Measurements from ENCODE around the gene HSPG2.

The HSPG2 gene

DNA sequence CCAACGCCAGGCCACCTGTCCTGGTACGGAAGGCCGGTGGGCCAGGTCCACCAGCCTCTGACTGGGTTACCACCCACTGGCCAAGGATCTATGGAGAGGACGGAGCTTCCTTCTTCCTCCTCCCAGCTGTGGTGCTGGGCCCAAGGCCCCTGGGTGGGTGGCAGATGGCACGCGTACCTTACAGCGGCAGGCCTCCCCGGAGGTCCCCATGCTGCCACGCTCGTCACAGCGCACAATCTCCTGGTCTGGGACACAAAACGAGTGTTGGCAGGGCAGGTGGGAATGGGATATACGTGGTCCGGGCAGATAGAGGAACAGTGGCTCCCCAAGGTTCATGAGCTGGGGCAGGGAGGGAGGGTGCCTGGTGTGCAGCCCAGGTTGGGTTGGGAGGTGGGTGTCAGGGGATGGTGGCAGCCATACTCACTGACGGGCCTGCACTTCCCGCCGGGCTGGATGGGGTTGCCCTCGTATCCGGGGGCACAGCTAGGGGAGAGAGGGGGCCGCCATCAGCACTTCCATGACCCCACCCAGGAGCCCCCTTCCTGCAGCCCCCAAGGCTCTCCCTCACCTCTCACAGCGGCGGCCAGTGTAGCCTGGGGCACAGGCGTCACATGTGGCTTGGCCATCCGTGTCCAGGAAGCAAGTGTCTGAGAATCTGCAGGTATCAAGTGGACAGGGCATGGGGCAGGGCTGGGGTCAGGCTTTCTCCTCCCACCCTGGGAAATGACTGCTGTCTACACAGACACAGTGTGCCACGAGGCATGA lies 58.9 kb downstream of the HSPG2 start:
- DNase-seq: no peak

DNA sequence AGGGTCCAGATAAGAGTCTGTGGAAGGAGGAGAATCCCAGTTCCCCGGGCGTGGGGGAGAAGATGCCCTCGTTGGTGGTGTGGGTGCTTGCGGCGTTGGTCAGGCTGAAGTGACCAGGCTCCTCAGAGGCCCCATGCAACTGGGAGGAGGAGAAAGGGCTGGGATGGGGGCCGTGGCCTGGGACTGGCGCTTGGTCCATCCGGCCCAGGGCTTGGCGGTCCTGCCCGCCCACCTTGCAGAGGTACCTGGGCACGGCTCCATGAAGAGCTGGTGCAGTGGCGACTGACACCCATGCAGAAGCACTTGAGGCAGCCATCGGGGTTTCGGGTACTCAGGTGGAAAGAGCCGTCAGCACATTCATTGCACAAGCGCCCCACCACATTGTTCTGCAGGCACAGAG lies 60.8 kb downstream of the HSPG2 start:
- no peak for DNase-seq

DNA sequence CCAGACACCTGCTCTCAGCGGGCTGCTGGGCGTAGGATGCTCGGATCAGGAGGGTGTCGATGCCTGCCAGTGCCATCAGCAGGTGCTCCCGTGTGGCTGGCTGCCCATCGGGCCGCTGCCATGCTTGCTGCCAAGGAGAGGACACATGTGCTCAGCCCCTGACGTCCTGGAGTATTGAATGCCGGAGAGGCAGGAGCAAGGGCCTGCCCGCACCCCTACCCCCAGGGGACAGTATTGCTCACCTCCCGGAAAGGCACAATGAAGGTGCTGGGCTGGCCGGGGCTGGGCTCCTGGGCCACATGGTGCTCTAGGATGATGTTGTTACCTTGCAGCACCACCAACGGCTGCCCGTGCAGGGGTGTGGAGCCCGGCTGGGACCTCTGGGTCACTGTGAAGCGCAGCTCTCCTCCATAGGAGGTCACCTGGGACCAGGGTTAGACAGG lies 61.5 kb downstream of the HSPG2 start:
- no peak for DNase-seq

GRCh38 chr1:21874778-21875547 lies 62.1 kb downstream of the HSPG2 start:
- DNase-seq: no peak

GRCh38 chr1:21874328-21874727 lies 62.8 kb downstream of the HSPG2 start:
- DNase-seq: no peak

- no peak for DNase-seq
Measured at GRCh38 chr1:21873761-21874160, 63.3 kb downstream of the HSPG2 start.

GRCh38 chr1:21873174-21873573 lies 63.9 kb downstream of the HSPG2 start:
- no peak for DNase-seq

DNA sequence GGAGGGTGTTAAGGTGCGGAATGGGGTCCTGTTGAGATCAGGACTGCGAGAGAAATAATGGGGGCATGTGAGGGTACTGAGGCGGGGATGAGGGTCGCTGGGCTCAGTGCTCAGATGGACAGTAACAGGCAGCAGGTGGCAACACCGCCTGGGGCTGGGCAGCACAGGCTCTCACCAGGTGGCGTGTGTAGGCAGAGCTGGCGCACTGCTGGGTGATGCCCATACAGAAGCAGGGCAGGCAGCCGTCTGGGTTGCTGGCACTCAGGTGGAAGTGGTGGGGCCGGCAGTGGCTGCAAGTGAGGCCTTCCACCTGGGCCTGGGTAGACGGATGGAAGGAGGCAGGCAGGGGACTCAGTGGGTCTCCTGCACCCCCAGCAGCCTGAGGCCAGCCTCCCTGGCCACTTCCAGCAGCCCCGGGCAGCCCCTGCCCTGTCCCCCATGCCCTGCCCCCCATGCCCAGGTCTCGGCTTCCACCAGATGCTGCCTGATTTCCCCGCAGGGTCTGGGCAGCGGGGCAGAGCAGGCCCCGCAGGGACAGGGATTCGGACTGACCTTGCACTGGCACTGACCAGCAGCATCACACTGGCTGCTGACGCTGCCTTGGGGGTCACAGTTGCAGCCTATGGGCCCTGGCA lies 64.5 kb downstream of the HSPG2 start:
- no peak for DNase-seq

GRCh38 chr1:21871943-21872342 lies 65.2 kb downstream of the HSPG2 start:
- DNase-seq: no peak

DNA sequence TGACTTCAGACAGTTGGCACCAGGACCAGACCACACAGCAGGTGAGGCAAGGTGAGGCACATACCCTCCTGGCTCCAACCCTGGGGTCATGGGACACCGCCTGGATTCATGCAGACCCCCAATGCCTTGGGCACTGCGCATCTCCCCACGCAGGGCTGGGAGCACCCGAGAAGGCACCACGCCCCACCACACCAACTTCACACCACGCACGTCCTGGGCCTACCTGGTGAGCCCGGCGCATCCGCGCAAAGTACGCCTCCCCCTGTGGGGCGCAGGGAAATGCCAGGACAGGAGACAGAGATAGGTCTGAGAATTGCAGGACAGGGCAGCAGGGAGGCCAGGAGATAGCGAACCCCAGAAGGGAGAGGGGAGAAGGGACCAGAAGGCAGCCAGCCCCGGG lies 66.5 kb downstream of the HSPG2 start:
- no peak for DNase-seq

DNA sequence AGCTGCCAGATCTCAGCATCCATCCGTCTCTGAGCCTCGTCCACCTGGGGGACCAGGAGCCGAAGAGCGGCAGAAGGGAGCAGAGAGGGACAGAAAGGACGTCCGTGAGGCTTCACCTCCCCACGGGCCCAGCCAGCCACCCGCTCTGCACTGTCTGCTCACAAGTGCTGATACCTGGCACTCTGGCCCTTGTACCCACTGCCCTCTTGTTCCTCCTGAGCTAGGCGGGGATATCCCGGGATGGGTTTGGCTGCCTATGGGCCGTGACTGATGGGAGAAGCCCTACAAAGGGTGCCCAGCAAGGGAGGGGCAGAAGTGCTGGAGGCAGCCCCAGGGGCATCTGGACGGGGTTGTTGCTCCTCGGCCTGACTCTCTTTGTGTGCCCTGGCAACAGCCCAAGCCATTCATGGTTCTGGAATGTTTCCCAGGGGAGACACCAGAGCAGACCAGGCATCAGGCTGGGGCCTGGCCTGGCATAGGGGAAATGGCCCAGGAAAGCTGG lies 67.4 kb downstream of the HSPG2 start:
- DNase-seq: no peak

- DNase-seq: no peak
Measured at GRCh38 chr1:21868941-21869454, 68.1 kb downstream of the HSPG2 start.

- no peak for DNase-seq
Measured at GRCh38 chr1:21868482-21868881, 68.6 kb downstream of the HSPG2 start.

DNA sequence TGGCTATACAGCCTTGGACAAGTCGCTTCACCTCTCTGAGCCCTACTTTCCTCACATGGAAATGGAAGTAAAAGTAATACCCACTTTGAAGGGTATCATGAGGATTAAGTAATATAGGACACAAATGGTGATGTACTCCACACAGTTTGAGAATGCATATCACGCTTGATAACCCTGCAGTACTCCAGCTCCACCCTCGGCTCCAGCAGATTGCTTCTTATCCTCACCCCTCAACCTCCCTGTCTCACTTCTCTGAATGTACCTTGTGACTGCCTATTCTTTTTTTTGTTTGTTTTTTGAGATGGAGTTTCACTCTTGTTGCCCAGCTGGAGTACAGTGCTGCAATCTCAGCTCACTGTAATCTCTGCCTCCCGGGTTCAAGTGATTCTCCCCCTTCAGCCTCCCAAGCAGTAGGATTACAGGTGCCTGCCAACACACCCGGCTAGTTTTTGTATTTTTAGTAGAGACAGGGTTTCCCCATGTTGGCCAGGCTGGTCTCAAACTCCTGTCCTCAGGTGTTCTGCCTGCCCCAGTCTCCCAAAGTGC lies 69.6 kb downstream of the HSPG2 start:
- no peak for DNase-seq

DNA sequence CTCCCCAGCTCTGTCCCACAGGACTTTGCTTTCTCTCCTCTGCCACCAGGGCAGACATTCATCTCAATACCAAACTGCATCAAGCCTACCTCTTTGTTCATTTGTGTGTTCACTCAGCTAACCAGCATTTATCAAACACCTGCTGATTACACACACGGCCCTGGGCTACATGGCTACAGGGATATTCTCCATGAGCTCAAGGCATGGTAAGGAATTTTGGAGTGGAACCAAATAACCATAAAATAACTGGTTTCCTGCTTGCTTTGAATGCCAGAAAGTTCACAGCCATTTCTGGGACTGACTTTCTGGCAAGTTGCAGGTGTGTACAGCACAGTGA lies 70.4 kb downstream of the HSPG2 start:
- no peak for DNase-seq

DNA sequence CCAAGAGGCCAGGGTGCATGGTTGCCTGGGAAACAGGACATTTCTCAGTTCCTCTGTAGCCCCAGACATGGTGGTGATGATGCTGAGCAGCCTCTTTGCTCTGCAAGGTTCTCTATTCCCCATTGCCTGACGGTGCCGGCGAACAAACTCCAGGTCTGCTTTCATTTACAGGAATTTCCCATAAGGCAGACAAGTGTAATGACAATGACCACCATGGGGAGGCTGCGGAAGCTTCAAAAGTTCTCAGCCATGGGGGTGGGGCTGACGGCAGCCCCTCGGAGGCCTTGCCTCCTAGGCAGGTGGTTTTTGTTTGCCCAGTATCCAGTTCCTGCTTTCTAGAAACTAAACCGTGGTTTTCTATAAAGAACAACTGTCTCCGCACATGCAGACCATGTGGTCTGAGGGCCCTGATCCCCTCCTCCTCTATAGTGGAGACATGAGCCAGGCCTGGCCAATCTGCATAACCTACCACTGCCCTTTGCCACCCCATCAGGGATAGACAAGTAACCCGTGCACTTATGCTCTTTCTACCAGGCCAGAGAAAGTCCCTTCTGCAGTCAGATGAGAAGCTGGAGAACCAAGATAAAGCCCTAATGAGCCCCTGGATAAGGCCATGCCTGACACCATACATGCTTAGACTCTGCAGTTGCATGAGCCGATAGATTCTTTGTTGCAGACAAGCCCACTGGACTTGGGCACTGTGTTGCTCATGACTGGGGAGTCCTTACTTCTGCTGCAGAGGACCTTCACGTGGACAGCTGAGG lies 71.0 kb downstream of the HSPG2 start:
- no peak for DNase-seq

DNA sequence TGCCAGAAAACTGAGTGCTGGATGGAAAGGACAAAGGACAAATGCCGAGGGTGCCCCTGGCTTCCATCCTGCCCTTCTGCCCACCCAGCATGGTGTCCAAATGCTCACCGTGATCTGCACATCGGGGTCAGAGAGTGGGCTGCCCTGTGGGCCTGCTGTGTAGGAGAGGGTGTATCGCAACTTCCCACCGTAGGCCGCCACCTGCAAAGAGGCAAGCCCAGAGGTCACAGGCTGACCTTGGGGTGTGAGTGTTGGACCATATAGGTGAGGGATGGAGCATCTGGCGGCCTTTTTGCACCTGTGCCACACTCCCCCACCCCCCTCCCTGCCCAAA lies 71.5 kb downstream of the HSPG2 start:
- DNase-seq: no peak

GRCh38 chr1:21864730-21865129 lies 72.4 kb downstream of the HSPG2 start:
- DNase-seq: no peak

DNA sequence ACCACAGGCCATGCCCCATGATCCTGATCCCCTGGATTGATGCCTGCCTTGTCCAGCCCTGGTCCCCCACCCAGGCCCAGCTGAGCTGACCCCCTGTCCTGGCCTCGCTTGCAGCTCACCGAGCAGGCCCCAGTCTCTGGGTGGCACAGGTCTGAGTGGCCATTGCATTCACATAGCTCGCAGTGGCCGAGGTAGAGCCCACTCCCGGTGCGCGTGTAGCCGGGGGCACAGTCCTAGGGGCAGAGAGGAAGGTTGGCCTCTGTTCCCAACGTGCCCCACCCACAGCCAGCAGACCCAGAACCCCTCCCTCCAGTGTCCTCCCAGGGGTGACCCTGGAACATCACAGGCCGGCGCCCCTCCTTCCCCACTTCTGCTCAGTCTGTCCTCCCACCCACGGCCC lies 73.1 kb downstream of the HSPG2 start:
- no peak for DNase-seq

DNA sequence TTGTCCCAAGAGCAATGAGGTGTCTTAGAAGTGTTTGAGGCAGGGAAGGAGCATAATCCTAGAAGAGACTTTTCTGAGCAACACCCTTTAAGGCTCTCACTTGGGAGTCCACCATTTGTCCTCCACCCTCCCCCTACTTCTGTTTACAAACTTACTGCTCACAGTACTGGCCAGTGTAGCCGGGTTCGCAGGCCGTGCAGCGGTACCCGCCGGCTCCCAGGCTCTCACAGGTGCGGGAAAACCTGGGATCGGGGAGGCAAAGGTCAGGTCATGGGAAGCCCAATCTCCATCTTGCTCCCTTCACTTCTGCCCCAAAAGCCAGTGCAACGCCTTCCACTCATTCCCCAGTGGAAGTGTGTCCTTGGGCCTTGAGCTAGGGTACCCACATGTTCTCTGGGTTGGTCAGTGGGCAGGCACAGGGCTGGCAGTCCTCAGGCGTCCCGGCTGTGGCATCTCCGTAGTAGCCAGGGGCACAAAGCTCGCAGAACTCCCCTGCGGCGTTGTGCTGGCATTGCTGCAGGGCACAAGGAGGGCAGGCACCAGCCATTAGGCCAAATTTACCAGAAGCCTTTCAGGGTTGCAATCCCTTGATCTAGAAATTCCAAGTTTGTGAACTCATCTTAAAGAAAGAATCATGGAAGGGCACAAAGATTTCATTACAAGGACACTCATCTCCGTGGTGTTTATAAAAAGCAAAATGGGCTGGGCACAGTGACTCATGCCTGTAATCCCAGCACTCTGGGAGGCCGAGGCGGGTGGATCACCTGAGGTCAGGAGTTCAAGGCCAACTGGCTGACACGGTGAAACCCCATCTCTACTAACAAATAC lies 75.3 kb downstream of the HSPG2 start:
- no peak for DNase-seq

- DNase-seq: no peak
Measured at GRCh38 chr1:21860971-21861370, 76.1 kb downstream of the HSPG2 start.

GRCh38 chr1:21859669-21860179 lies 77.4 kb downstream of the HSPG2 start:
- no peak for DNase-seq

Data from activated effector memory CD4-positive, alpha-beta T cell treated with Interleukin-2 at 50 U/mL for 16 hours (primary cell).